GM12875 (cell line): ENCODE data around the gene ANKS6.

Source experiments
- H3K4me3 ChIP-seq: one replicate; pipeline ENCODE4 v1.5.1; 2011; ENCODE audit warnings: low read depth, low read length, control low read depth
- CTCF ChIP-seq: IDR thresholded peaks from 2 replicates; pipeline ENCODE4 v1.5.1; 2011; ENCODE audit warnings: low read depth, mild to moderate bottlenecking, control low read depth, inconsistent platforms, low read length, moderate library complexity, borderline replicate concordance; ENCODE audit not compliant: insufficient read depth

ANKS6 gene

GRCh38 chr9:98768344-98768743 is 28.0 kb downstream of the ANKS6 start:
- H3K4me3 ChIP-seq, result no peak overlapping the region
- TF ChIP-seq CTCF, result no peak

GRCh38 chr9:98767915-98768314 is 28.4 kb downstream of the ANKS6 start:
- no peak overlapping the region for H3K4me3 ChIP-seq
- TF ChIP-seq CTCF, result no peak

GRCh38 chr9:98767196-98767595 is 29.2 kb downstream of the ANKS6 start:
- no peak overlapping the region for H3K4me3 ChIP-seq
- TF ChIP-seq CTCF, result no peak

- H3K4me3 ChIP-seq, result no peak overlapping the region
- TF ChIP-seq CTCF, result no peak
Observed at GRCh38 chr9:98766586-98766985, 29.8 kb downstream of the ANKS6 start.

GRCh38 chr9:98765256-98765655 is 31.1 kb downstream of the ANKS6 start:
- H3K4me3 ChIP-seq, result no peak overlapping the region
- no peak for TF ChIP-seq CTCF

- TF ChIP-seq CTCF, result no peak
- no peak overlapping the region for H3K4me3 ChIP-seq
Observed at GRCh38 chr9:98763986-98764745, 32.2 kb downstream of the ANKS6 start.

- TF ChIP-seq CTCF, result no peak
- H3K4me3 ChIP-seq, result no peak overlapping the region
Observed at GRCh38 chr9:98760231-98760630, 36.1 kb downstream of the ANKS6 start.
